Measurements from ENCODE around the gene NR5A1. TPM values are rescaled to one million over a fixed set of nuclear protein-coding genes. Genes with fewer than 3 reads are reported as not detected.

NR5A1 gene
- total RNA-seq, 1 donor from 2014 or later, result 1.0 TPM

DNA sequence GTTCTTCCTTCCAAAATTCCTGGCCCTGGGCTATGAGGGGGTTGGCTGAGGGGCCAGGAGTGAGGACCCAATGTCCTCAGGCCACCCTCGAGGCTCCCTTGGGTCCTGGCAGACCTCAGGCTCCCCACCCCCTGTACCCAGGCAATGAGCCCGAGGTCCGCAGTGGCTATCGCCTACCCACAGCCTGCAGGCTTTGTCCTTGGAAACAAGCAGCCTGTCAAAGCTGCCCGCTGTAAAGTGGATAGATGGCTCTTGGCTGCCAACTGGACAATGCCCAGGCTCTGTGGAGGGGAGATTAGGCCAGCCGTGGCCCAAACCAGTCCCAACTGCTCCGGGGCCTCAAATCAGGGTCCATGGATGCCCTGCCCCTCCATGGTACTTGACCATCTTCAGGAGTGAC is 59.2 kb downstream of the NR5A1 start:
- no peaks in the 10 kb centered on the region for H3K79me2 ChIP-seq (ENCODE audit: low read depth)
- H3K27me3 ChIP-seq, result peaks cover 29% of the 10 kb centered on the region
- no peak overlapping the region for H3K27ac ChIP-seq
- TF ChIP-seq CTCF (IDR thresholded peaks at IDR 0.05) (no peak), EZH2phosphoT487 (IDR thresholded peaks at IDR 0.05) (no peak), EZH2 (IDR thresholded peaks at IDR 0.05) (no peak)
- H3F3A ChIP-seq (ENCODE audit: low read depth), result peaks cover 32% of the 10 kb centered on the region
- no peaks in the 10 kb centered on the region for H3K36me3 ChIP-seq
- H3K4me3 ChIP-seq, result no peak overlapping the region
- H3K9me3 Mint-ChIP-seq, result no peaks in the 10 kb centered on the region
- H4K20me1 ChIP-seq (ENCODE audit: low read depth), result no peaks in the 10 kb centered on the region
- no peak overlapping the region for H3K9ac ChIP-seq
- peaks cover 12% of the 10 kb centered on the region for H3K4me1 ChIP-seq
- no peak overlapping the region for H3K4me2 ChIP-seq
- H3K27me3 Mint-ChIP-seq (ENCODE audit: insufficient read depth, low read depth), result peaks cover 30% of the 10 kb centered on the region
- no peak for DNase-seq (ENCODE audit: low spot score)
- peaks cover 9% of the 10 kb centered on the region for H3K4me1 Mint-ChIP-seq
- H3K27ac Mint-ChIP-seq, result no peak overlapping the region
- no peak overlapping the region for H3K4me3 Mint-ChIP-seq
- H2AFZ ChIP-seq (replicated peaks), result no peak overlapping the region
- no peaks in the 10 kb centered on the region for H3K36me3 Mint-ChIP-seq
- H3K9me3 ChIP-seq (ENCODE audit: low read depth), result no peaks in the 10 kb centered on the region

GRCh38 chr9:124447297-124447661 is 59.9 kb downstream of the NR5A1 start:
- H3K4me1 Mint-ChIP-seq, result peaks cover 9% of the 10 kb centered on the region
- H2AFZ ChIP-seq (replicated peaks), result no peak overlapping the region
- H3K9me3 ChIP-seq (ENCODE audit: low read depth), result no peaks in the 10 kb centered on the region
- peaks cover 32% of the 10 kb centered on the region for H3F3A ChIP-seq (ENCODE audit: low read depth)
- no peak overlapping the region for H3K27ac ChIP-seq
- no peak overlapping the region for H3K4me3 ChIP-seq
- no peak overlapping the region for H3K9ac ChIP-seq
- no peak overlapping the region for H3K27ac Mint-ChIP-seq
- DNase-seq (ENCODE audit: low spot score), result no peak
- no peak overlapping the region for H3K4me2 ChIP-seq
- H3K79me2 ChIP-seq (ENCODE audit: low read depth), result no peaks in the 10 kb centered on the region
- peaks cover 22% of the 10 kb centered on the region for H3K27me3 ChIP-seq
- H3K36me3 ChIP-seq, result no peaks in the 10 kb centered on the region
- peaks cover 25% of the 10 kb centered on the region for H3K27me3 Mint-ChIP-seq (ENCODE audit: insufficient read depth, low read depth)
- H3K9me3 Mint-ChIP-seq, result no peaks in the 10 kb centered on the region
- no peaks in the 10 kb centered on the region for H4K20me1 ChIP-seq (ENCODE audit: low read depth)
- H3K4me1 ChIP-seq, result peaks cover 12% of the 10 kb centered on the region
- H3K36me3 Mint-ChIP-seq, result no peaks in the 10 kb centered on the region
- H3K4me3 Mint-ChIP-seq, result no peak overlapping the region
- TF ChIP-seq EZH2phosphoT487 (IDR thresholded peaks at IDR 0.05) (no peak), EZH2 (IDR thresholded peaks at IDR 0.05) (no peak), CTCF (IDR thresholded peaks at IDR 0.05) (no peak)

- no peaks in the 10 kb centered on the region for H3K79me2 ChIP-seq (ENCODE audit: low read depth)
- no peak overlapping the region for H3K4me2 ChIP-seq
- H4K20me1 ChIP-seq (ENCODE audit: low read depth), result no peaks in the 10 kb centered on the region
- no peak overlapping the region for H3K9ac ChIP-seq
- H3K4me3 ChIP-seq, result no peak overlapping the region
- TF ChIP-seq EZH2phosphoT487 (IDR thresholded peaks at IDR 0.05) (no peak), EZH2 (IDR thresholded peaks at IDR 0.05) (no peak), CTCF (IDR thresholded peaks at IDR 0.05) (no peak)
- H3K4me1 Mint-ChIP-seq, result no peaks in the 10 kb centered on the region
- no peaks in the 10 kb centered on the region for H3K4me1 ChIP-seq
- H3F3A ChIP-seq (ENCODE audit: low read depth), result peaks cover 12% of the 10 kb centered on the region
- H3K27me3 Mint-ChIP-seq (ENCODE audit: insufficient read depth, low read depth), result peaks cover 21% of the 10 kb centered on the region
- H3K27me3 ChIP-seq, result no peaks in the 10 kb centered on the region
- H3K27ac ChIP-seq, result no peak overlapping the region
- H3K27ac Mint-ChIP-seq, result no peak overlapping the region
- no peak for DNase-seq (ENCODE audit: low spot score)
- H3K4me3 Mint-ChIP-seq, result no peak overlapping the region
- H3K9me3 ChIP-seq (ENCODE audit: low read depth), result no peaks in the 10 kb centered on the region
- H3K36me3 ChIP-seq, result no peaks in the 10 kb centered on the region
- H3K9me3 Mint-ChIP-seq, result no peaks in the 10 kb centered on the region
- H3K36me3 Mint-ChIP-seq, result no peaks in the 10 kb centered on the region
- H2AFZ ChIP-seq (replicated peaks), result no peak overlapping the region
Measured at GRCh38 chr9:124444166-124444565, 63.0 kb downstream of the NR5A1 start.
